ENCODE measurements around the gene ZNF121.

The ZNF121 gene

DNA sequence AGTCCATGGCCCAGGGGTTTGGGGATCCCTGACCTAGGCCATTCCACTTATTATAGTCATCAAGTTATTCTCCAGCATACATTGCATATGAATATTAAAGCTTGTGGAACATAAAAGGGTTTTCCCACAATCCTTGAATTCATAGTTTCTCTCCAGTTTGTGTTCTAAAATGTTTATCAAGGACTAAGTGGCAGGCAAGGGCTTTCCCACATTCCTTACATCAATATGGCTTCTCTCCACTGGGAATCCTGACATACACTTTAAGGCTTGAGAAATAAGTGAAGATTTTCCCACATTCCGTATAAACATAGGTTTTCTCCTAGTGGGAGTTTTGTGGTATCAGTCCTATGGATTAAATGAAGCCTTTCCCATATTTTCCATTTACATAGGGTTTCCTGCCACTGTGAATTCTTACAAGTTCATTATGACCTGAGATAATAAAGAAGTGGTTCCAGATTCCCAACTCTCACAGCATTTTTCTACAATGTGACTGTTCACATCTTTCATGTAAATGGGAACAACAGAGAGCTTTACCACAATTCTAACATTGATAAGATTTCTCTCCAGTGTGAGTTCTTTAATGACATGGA, 60.3 kb downstream of the ZNF121 start:
- Histone ChIP-seq H3K27ac (ENCODE audit: low read depth, low read length) (no peak overlapping the region), H3K36me3 (ENCODE audit: control insufficient read depth, insufficient read depth, low read length) (peaks cover 19% of the 10 kb centered on the region), H3K4me3 (ENCODE audit: low read length) (no peak overlapping the region), H3K27me3 (ENCODE audit: control insufficient read depth, insufficient read depth, low read length) (no peaks in the 10 kb centered on the region), H3K4me1 (ENCODE audit: control insufficient read depth, insufficient read depth, low read length) (no peaks in the 10 kb centered on the region), H3K9ac (ENCODE audit: low read length) (no peak overlapping the region)
